NCI-H1694 treated with DMSO at 0.1 percent for 48 hours (cell line): ENCODE data around the gene TTLL8.
"Not testable (repeated sequence)": the region's sequence is repeated elsewhere in the genome, so short reads cannot be mapped to it uniquely, and the experiment has no call there.

Experiments
- DNase-seq: peaks from one replicate; lab custom pipeline; 2025; lab: John Stamatoyannopoulos, UW

Gene TTLL8

DNA sequence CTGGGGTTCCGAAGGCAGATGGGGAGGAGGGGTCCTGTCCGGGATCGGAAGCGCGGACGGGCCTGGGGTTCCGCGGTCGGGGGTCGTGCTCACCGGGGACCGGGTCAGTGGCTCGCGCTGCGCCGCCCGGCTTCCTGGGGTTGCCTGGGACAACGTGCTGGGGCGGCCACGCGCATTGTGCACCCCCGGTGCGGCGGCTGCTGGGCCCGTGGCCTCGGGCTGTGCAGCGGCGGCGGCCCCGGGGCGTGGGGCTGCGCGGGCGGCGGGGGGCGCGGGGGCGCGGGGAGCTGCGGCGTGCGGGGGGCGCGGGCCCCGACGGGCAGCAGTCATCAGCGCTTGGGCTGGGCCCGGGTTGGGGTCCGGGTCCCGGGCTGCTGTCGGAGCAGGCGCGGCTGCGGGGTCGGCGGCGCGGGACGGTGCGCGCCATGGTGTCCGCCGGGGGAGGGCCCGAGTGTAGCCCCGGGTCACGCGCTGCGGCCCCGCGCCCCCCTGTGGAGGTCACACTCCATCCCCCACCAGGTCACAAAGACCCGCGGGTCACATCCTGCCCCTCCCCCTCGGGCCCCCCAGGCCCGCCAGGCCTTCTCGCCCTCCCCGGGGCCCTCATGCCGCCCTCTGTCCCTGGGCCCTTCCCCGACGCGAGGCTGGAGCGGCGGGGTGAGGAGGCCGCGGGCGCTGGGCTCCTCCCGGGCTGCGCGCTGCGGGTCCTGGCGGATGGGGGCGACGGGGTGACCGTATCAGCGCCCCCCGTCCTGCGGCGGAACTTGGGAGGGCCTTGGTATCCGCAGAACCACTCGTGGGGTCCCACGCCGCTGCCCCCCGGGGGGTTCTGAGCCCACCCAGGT, at the start of gene TTLL8:
TTLL8 (minus strand) TSS at position 238 of the 845 bp plus-strand sequence.
- DNase-seq = no peak

DNA sequence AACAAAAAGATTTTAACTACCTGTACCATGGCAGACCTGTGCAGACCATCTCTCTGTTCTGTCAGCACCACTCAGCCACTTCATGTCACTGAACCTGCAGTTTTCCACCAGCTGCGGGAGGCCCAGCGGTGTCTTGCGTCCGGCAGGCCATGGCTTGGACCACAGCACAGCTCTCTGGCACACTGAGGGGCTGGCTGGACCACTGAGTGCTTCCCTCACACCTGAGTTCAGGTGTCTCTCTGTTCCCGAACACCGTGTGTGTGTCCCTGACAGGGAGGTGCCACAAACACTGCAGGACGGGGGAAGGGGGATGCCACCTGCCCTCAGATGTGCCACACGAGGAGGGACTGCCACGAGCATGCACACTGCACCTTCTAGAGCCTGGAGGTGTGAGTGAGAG, 49.4 kb upstream of the TTLL8 start:
- no peak for DNase-seq

- DNase-seq = no peak
Observed at GRCh38 chr22:50105208-50106100, 47.4 kb upstream of the TTLL8 start.

GRCh38 chr22:50104141-50104544, 46.0 kb upstream of the TTLL8 start:
- no peak for DNase-seq

GRCh38 chr22:50102946-50103345, 44.8 kb upstream of the TTLL8 start:
- no peak for DNase-seq

- DNase-seq = no peak
Observed at GRCh38 chr22:50101870-50102565, 43.9 kb upstream of the TTLL8 start.

DNA sequence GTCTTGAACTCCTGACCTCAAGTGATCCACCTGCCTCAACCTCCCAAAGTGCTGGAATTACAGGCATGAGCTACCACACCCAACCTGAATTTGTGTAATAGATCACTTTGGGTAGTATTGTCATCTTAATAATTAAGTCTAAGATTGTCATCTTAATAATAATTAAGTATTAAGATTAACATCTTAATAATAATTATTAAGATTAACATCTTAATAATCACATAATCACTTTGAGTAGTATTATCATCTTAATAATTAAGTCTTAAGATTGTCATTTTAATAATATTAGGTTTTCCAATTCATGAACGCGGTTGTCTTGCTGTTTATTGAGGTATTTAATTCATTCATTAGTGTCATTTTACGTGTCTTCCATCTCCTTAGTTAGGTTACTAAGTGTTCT, 40.0 kb upstream of the TTLL8 start:
- no peak for DNase-seq

DNA sequence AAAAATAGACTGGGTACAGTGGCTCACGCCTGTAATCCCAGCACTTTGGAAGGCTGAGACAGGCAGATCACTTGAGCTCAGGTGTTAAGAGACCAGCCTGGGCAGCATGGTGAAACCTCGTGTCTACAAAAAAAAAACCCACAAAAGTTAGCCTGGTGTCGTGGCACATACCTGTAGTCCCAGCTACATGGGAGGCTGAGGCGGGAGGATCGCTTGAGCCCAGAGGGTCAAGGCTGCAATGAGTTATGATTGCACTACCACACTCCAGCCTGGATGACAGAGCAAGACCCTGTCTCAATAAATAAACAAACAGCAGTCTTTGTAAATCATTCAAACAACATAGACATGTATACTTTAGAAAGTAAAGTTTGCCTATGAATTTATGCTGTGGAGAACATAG, 34.2 kb upstream of the TTLL8 start:
- no peak for DNase-seq

DNA sequence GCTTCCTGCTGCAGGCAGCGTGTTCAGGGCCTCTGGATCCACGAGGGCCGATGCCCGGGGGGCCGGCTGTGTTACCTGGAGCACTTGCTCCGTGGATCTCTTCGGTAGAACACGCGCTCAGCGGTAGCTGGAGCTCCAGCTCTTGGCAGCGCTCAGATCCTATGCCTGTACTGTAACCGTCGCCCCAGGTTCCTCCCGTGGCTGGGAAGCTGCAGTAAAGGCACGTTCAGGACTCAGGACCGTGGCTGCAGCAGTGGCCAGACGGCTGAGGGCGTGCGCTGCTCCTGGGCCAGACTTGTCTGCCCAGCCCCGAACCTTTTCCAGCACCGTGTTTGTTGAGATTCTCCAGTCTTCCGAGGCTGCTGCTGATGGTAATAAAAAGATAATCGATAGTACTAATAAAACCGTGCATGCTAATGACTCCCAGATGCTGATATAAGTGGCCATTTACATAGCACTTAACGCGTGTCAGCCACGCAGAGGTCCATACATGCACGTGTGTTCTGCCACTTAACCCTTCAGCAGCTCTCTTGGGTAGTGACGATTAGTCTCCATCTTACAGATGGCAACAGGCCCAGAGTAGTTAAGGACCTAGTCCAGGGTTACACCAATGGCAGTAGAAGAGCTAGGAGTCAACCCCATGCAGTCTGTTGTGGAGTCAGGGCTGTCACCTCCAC, 33.1 kb upstream of the TTLL8 start:
- no peak for DNase-seq

- no peak for DNase-seq
Observed at GRCh38 chr22:50090412-50090714, 32.3 kb upstream of the TTLL8 start.

- DNase-seq = no peak
Observed at GRCh38 chr22:50089682-50090411, 31.7 kb upstream of the TTLL8 start, which contains the start of gene MOV10L1. MOV10L1 (plus strand) TSS chr22:50090006; CDS start chr22:50090089, 83 bp downstream.

DNA sequence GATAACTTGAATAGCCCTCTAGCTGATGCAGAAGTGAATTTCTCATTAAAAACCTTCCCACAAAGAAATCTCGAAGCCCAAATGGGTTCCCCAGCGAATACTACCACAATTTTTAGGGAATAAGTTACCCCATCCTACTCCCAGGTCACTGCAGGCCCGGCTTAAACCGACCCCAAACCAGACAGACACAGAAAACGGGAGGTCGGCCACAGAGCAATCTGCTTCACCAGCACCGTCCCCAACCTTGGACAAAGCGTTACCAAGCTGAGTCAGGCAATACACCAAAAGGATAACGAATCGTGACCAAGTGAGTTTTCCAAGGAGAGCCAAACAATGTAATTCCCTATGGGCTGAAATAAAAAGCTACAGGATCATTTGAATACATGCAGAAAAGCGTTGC, 31.1 kb upstream of the TTLL8 start:
- no peak for DNase-seq

DNA sequence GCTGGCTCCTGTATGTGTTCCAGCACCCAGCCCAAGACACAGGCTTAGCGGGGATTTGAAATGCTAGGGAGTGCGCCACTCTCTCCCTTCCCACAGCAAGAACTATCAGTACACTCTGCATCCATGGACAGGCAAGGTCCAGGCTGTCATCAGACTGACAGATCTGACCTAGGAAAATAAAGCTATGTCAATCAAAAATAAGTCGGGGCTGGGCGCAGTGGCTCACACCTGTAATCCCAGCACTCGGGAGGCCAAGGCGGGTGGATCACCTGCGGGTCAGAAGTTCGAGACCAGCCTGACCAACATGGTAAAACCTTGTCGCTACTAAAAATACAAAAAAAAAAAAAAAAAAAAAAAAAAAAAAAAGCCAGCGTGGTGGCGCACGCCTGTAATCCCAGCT, 30.0 kb upstream of the TTLL8 start:
- no peak for DNase-seq

- no peak for DNase-seq
Observed at GRCh38 chr22:50087646-50088045, 29.5 kb upstream of the TTLL8 start.

DNA sequence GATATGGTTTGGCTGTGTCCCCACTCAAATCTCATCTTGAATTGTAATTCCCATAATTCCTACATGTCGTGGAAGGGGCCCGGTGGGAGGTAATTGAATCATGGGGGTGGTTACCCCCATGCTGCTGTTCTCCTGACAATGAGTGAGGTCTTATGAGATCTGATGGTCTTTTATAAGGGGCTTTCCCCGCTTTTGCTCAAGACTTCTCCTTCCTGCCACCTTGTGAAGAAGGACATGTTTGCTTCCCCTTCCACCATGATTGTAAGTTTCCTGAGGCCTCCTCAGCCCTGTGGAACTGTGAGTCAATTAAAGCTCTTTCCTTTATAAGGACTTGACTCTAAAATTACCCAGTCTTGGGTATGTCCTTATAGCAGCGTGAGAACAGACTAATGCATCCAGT, 28.9 kb upstream of the TTLL8 start:
- not testable (repeated sequence) for DNase-seq

DNA sequence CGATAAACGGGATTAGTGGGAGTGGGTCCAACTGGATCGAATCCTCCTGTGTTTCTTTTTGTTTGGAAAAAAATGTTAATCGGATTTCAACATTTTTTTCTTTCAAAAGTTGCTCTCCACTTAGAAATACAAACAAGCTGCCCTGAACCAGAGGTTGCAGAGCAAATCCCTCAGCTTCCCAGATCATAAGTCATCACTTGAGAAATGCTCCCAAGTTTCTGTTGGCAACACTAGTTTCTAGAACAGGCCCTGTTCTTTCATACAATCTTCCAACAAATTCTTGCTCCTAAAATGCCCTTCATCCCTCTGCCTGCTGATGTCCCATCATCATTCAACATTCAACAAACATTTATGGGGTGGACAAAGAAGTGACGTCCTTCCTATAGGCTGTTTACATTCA, 28.4 kb upstream of the TTLL8 start:
- DNase-seq = no peak

DNA sequence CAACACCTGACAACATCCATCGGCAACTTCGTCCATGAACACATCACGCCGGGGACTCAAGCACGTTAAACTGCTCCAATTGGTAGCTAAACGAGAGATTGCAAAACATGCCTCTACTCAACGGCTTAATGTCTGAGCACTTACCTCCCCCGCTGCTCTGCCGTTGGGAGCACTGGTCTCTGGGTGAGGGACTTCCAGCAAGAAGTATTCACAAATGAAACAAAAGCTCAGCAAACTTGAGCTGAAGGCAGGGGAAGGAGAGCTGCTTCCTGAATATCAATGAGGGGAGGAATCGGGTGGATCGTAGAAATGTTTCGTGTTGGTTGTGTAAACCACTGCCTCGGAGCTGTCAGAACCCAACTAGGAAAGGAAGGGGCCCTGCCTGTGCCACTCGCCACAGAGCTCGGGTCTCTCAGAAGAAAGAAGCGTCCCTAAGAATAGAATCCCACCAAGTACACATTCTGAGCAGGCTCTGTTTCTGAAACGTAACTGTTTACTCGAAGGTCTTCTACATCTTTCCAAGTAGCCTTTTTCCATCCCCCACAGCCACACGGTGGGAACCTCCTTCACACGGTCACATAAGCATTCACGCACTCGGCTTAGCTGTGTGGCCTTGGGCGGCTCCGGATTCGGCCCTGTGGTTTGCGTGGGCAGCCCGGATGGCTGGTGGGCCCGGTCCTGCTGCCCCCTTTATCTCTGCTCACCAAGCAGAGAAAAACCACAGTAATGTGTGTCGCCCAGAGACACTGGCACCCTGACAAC, 27.3 kb upstream of the TTLL8 start, which contains the start of gene MLC1:
MLC1 (minus strand) TSS at position 216 of the 762 bp plus-strand sequence. CDS start 524 bp downstream, outside the sequence.
- no peak for DNase-seq

GRCh38 chr22:50084614-50085021, 26.5 kb upstream of the TTLL8 start:
- DNase-seq = no peak

- no peak for DNase-seq
Observed at GRCh38 chr22:50084080-50084477, 26.0 kb upstream of the TTLL8 start.

GRCh38 chr22:50083462-50084079, 25.5 kb upstream of the TTLL8 start:
- DNase-seq = no peak
